ENCODE measurements around the gene ORC3.
"Not testable (repeated sequence)": the region's sequence is repeated elsewhere in the genome, so short reads cannot be mapped to it uniquely, and the experiment has no call there.

The ORC3 gene

GRCh38 chr6:87661016-87661415 lies 71.1 kb downstream of the ORC3 start:
- peak; percentile 55 for DNase-seq (ENCODE audit: low read depth)

GRCh38 chr6:87661503-87661902 lies 71.6 kb downstream of the ORC3 start:
- DNase-seq (ENCODE audit: low read depth) = no peak

- DNase-seq (ENCODE audit: low read depth) = no peak
Measured at GRCh38 chr6:87663434-87663833, 73.5 kb downstream of the ORC3 start.

GRCh38 chr6:87664921-87665485 lies 75.1 kb downstream of the ORC3 start:
- DNase-seq (ENCODE audit: low read depth) = no peak

GRCh38 chr6:87667032-87667431 lies 77.1 kb downstream of the ORC3 start:
- DNase-seq (ENCODE audit: low read depth) = no peak

- DNase-seq (ENCODE audit: low read depth) = no peak
Measured at GRCh38 chr6:87668013-87668412, 78.1 kb downstream of the ORC3 start.

- DNase-seq (ENCODE audit: low read depth) = no peak
Measured at GRCh38 chr6:87669051-87669450, 79.1 kb downstream of the ORC3 start.

- DNase-seq (ENCODE audit: low read depth) = no peak
Measured at GRCh38 chr6:87670707-87671106, 80.8 kb downstream of the ORC3 start.

- peak; percentile 89 for DNase-seq (ENCODE audit: low read depth)
Measured at GRCh38 chr6:87671555-87672029, 81.7 kb downstream of the ORC3 start.

GRCh38 chr6:87672641-87673040 lies 82.7 kb downstream of the ORC3 start:
- no peak for DNase-seq (ENCODE audit: low read depth)

GRCh38 chr6:87673237-87673636 lies 83.3 kb downstream of the ORC3 start:
- DNase-seq (ENCODE audit: low read depth) = no peak

- DNase-seq (ENCODE audit: low read depth) = no peak
Measured at GRCh38 chr6:87674290-87674689, 84.4 kb downstream of the ORC3 start.

GRCh38 chr6:87675004-87675681 lies 85.2 kb downstream of the ORC3 start:
- DNase-seq (ENCODE audit: low read depth) = no peak

GRCh38 chr6:87682310-87682709 lies 92.4 kb downstream of the ORC3 start:
- DNase-seq (ENCODE audit: low read depth) = peak; percentile 41

GRCh38 chr6:87683890-87684289 lies 94.0 kb downstream of the ORC3 start:
- no peak for DNase-seq (ENCODE audit: low read depth)

GRCh38 chr6:87684895-87685654 lies 95.1 kb downstream of the ORC3 start:
- DNase-seq (ENCODE audit: low read depth) = no peak

- DNase-seq (ENCODE audit: low read depth) = not testable (repeated sequence)
Measured at GRCh38 chr6:87686636-87687205, 96.8 kb downstream of the ORC3 start.

GRCh38 chr6:87687296-87687695 lies 97.4 kb downstream of the ORC3 start:
- no peak for DNase-seq (ENCODE audit: low read depth)

- DNase-seq (ENCODE audit: low read depth) = not testable (repeated sequence)
Measured at GRCh38 chr6:87687893-87688292, 98.0 kb downstream of the ORC3 start.

- DNase-seq (ENCODE audit: low read depth) = no peak
Measured at GRCh38 chr6:87690441-87690840, 100.5 kb downstream of the ORC3 start.

GRCh38 chr6:87692086-87692485 lies 102.2 kb downstream of the ORC3 start:
- no peak for DNase-seq (ENCODE audit: low read depth)

GRCh38 chr6:87696817-87697216 lies 106.9 kb downstream of the ORC3 start:
- not testable (repeated sequence) for DNase-seq (ENCODE audit: low read depth)
